Progenitor cell of endocrine pancreas (in vitro differentiated cells): ENCODE measurements around the gene RNF151. TPM values are rescaled to one million over a fixed set of nuclear protein-coding genes. Genes with fewer than 3 reads are reported as not detected.
A peak's percentile ranks its signal among the peaks of the same experiment; 100 is the strongest.

ENCODE experiments used
- DNase-seq: peaks from one replicate; pipeline ENCODE4 v3.0.0; 2021; ENCODE audit warnings: low spot score; ENCODE audit not compliant: unreplicated experiment
- H3K27ac Mint-ChIP-seq: 2 replicates; pipeline ENCODE4 v1.8.0; 2021; ENCODE audit warnings: mild to moderate bottlenecking, moderate library complexity, mixed read lengths
- H3K27me3 Mint-ChIP-seq: 2 replicates; pipeline ENCODE4 v1.8.0; 2021; ENCODE audit warnings: mixed read lengths
- H3K36me3 Mint-ChIP-seq: 2 replicates; pipeline ENCODE4 v1.8.0; 2022; ENCODE audit warnings: mixed read lengths; ENCODE audit not compliant: insufficient read depth
- H3K4me1 Mint-ChIP-seq: 2 replicates; pipeline ENCODE4 v1.8.0; 2021; ENCODE audit warnings: low read depth, mixed read lengths
- H3K4me3 Mint-ChIP-seq: 2 replicates; pipeline ENCODE4 v1.8.0; 2021; ENCODE audit warnings: low read depth, mild to moderate bottlenecking, moderate library complexity, mixed read lengths
- H3K9me3 Mint-ChIP-seq: 2 replicates; pipeline ENCODE4 v1.8.0; 2021; ENCODE audit warnings: low read depth, mixed read lengths
- CTCF ChIP-seq: fragments of 200-600 bp; sonication (generic); IDR thresholded peaks from one replicate; pipeline ENCODE4 v1.5.0; 2021; ENCODE audit warnings: antibody characterized with exemption, mild to moderate bottlenecking; ENCODE audit not compliant: unreplicated experiment
- total RNA-seq: library from RNA; stranded (reverse); gene quantifications from 2 replicates; pipeline ENCODE4 v1.2.1, GENCODE V29; 2021

RNF151 gene
- total RNA-seq, 1 donor from 2014 or later = not detected

GRCh38 chr16:2002406-2003230 is 36.0 kb downstream of the RNF151 start:
- Mint-ChIP-seq H3K9me3 (no peaks in the 10 kb centered on the region), H3K4me3 (no peak overlapping the region), H3K27ac (no peak overlapping the region), H3K4me1 (peaks cover 7% of the 10 kb centered on the region), H3K27me3 (no peaks in the 10 kb centered on the region), H3K36me3 (peaks cover 4% of the 10 kb centered on the region)
- no peak for TF ChIP-seq CTCF
- no peak for DNase-seq

- Mint-ChIP-seq H3K4me3 (no peak overlapping the region), H3K36me3 (peaks cover 4% of the 10 kb centered on the region), H3K27ac (no peak overlapping the region), H3K4me1 (peaks cover 11% of the 10 kb centered on the region), H3K27me3 (no peaks in the 10 kb centered on the region), H3K9me3 (no peaks in the 10 kb centered on the region)
- no peak for TF ChIP-seq CTCF
- no peak for DNase-seq
Measured at GRCh38 chr16:2003231-2003826, 36.7 kb downstream of the RNF151 start.

GRCh38 chr16:2003827-2004641 is 37.4 kb downstream of the RNF151 start:
- peak; percentile 97 for TF ChIP-seq CTCF
- Mint-ChIP-seq H3K27ac (no peak overlapping the region), H3K4me1 (peaks cover 17% of the 10 kb centered on the region), H3K36me3 (peaks cover 4% of the 10 kb centered on the region), H3K4me3 (no peak overlapping the region), H3K27me3 (no peaks in the 10 kb centered on the region), H3K9me3 (no peaks in the 10 kb centered on the region)
- peak; percentile 93 for DNase-seq

- Mint-ChIP-seq H3K27me3 (no peaks in the 10 kb centered on the region), H3K4me1 (peaks cover 17% of the 10 kb centered on the region)
Measured at GRCh38 chr16:2004795-2005517, 38.3 kb downstream of the RNF151 start.

More at GRCh38 chr16:2004795-2005517, 38.3 kb downstream of the RNF151 start:
- no peaks in the 10 kb centered on the region for H3K9me3 Mint-ChIP-seq
- TF ChIP-seq CTCF = no peak
- no peak overlapping the region for H3K4me3 Mint-ChIP-seq
- H3K27ac Mint-ChIP-seq = no peak overlapping the region
- peaks cover 4% of the 10 kb centered on the region for H3K36me3 Mint-ChIP-seq
- DNase-seq = no peak
